K562 (cell line): Measurements from ENCODE around the gene RFNG. TPM values are rescaled to one million over a fixed set of nuclear protein-coding genes. Genes with fewer than 3 reads are reported as not detected.

Experiments used
- BRCA1 ChIP-seq, 2 experiments: fragments of 450-650 bp in 1 of 2; sonication (generic) in 1 of 2; formaldehyde crosslinking in 1 of 2; IDR thresholded peaks; 2 replicates each; pipeline versions ENCODE4 v1.5.0 to v1.6.1; 2017 to 2020; ENCODE audit warnings: mild to moderate bottlenecking in 1 of 2, missing genetic modification reagents in 1 of 2
- CC2D1A ChIP-seq: fragments of 450-650 bp; IDR thresholded peaks from 2 replicates; pipeline ENCODE4 v1.6.1; 2017; ENCODE audit warnings: mild to moderate bottlenecking
- DPF2 ChIP-seq: fragments of 450-650 bp; IDR thresholded peaks from 2 replicates; pipeline ENCODE4 v1.6.1; 2016
- EP400 ChIP-seq: fragments of 450-650 bp; IDR thresholded peaks from 2 replicates; pipeline ENCODE4 v1.6.1; 2017; ENCODE audit warnings: antibody characterized with exemption, mild to moderate bottlenecking, moderate library complexity
- GATAD2B ChIP-seq: fragments of 450-650 bp; IDR thresholded peaks from 2 replicates; pipeline ENCODE4 v1.6.1; 2017; ENCODE audit warnings: mild to moderate bottlenecking, borderline replicate concordance
- HDGF ChIP-seq: fragments of 450-650 bp; IDR thresholded peaks from 2 replicates; pipeline ENCODE4 v1.6.1; 2016
- HNRNPL ChIP-seq: fragments of 200-400 bp; formaldehyde crosslinking; IDR thresholded peaks from 2 replicates; pipeline ENCODE4 v1.6.1; 2017; ENCODE audit warnings: low read depth, mild to moderate bottlenecking, low read length
- ILF3 ChIP-seq: fragments of 450-650 bp; IDR thresholded peaks from 2 replicates; pipeline ENCODE4 v1.6.1; 2018; ENCODE audit warnings: antibody characterized with exemption, mild to moderate bottlenecking, moderate library complexity, borderline replicate concordance
- POLR2A ChIP-seq: fragments of 450-650 bp; conservative IDR thresholded peaks from 2 replicates; pipeline ENCODE4 v1.6.1; 2016
- RBM14 ChIP-seq: fragments of 200-400 bp; formaldehyde crosslinking; IDR thresholded peaks from 2 replicates; pipeline ENCODE4 v1.6.1; 2018; ENCODE audit warnings: low read depth, mild to moderate bottlenecking, low read length, moderate library complexity, borderline replicate concordance; ENCODE audit not compliant: insufficient read depth
- RBM22 ChIP-seq: fragments of 200-400 bp; formaldehyde crosslinking; IDR thresholded peaks from 2 replicates; pipeline ENCODE4 v1.6.1; 2018; ENCODE audit warnings: low read length, low read depth; ENCODE audit not compliant: poor library complexity, severe bottlenecking
- RCOR1 ChIP-seq, 2 experiments: IDR thresholded peaks; 2 replicates each; pipeline ENCODE4 v1.6.1; 2012; ENCODE audit warnings: low read depth in 2 of 2, low read length in 2 of 2, borderline replicate concordance in 1 of 2, improper control_type of control experiment in 1 of 2
- RHOXF2B ChIP-seq: fragments of 250-450 bp; sonication (Bioruptor Pico); conservative IDR thresholded peaks from 2 replicates; pipeline ENCODE4 v1.5.1; 2021
- polyA plus RNA-seq, 8 experiments: library from polyadenylated mRNA; depleted of rRNA in 4 of 8; stranded (reverse) in 5 of 8; unstranded in 3 of 8; fragments of >200 nt; fragmentation: Nextera tagmentation in 2 of 8; fragmentation: Illumina TruSeq in 1 of 8; extraction: Ambion mirVana in 2 of 8; extraction: Trizol in 1 of 8; gene quantifications; 2 replicates each; pipeline versions ENCODE4 v1.2.1 to v1.2.3, GENCODE V29; 2011 to 2014; ENCODE audit warnings: inconsistent platforms in 1 of 8, missing spikeins in 1 of 8
- total RNA-seq, 7 experiments: library from RNA; depleted of rRNA in 6 of 7; stranded (reverse); fragments of >200 nt in 6 of 7; fragmentation: Illumina TruSeq in 2 of 7; extraction: Trizol in 2 of 7; gene quantifications; 2 replicates each; pipeline versions ENCODE4 v1.2.1 to v1.2.3, GENCODE V29; 2011 to 2021; ENCODE audit warnings: low replicate concordance in 1 of 7
- TF ChIP-seq, protein P1 (sequence below), 2 experiments: fragments of 450-650 bp; IDR thresholded peaks; 2 replicates each; pipeline ENCODE4 v1.6.1; 2016
- TF ChIP-seq, protein P2 (sequence below): fragments of 250-450 bp; sonication (Bioruptor Pico); IDR thresholded peaks from 2 replicates; pipeline ENCODE4 v1.5.1; 2021; ENCODE audit warnings: mild to moderate bottlenecking
- TF ChIP-seq, protein P3 (sequence below): fragments of 250-450 bp; sonication (Bioruptor Pico); IDR thresholded peaks from 2 replicates; pipeline ENCODE4 v1.8.0; 2022; ENCODE audit warnings: inconsistent platforms
- TF ChIP-seq, protein P4 (sequence below), 2 experiments: fragments of 250-450 bp in 1 of 2; fragments of 450-650 bp in 1 of 2; sonication (Bioruptor Pico) in 1 of 2; IDR thresholded peaks; 2 replicates each; pipeline versions ENCODE4 v1.6.1 to v1.8.0; 2016 to 2021; ENCODE audit warnings: mild to moderate bottlenecking in 2 of 2, moderate library complexity in 2 of 2, missing compliant biosample characterization in 1 of 2, missing genetic modification characterization in 1 of 2

RFNG gene
- total and polyA plus RNA-seq, 9 of the 15 experiments (the other 6 are each of a cell fraction or from before 2014, with no cell fraction given): 0.32 to 32.8 (median 9.5) TPM

DNA sequence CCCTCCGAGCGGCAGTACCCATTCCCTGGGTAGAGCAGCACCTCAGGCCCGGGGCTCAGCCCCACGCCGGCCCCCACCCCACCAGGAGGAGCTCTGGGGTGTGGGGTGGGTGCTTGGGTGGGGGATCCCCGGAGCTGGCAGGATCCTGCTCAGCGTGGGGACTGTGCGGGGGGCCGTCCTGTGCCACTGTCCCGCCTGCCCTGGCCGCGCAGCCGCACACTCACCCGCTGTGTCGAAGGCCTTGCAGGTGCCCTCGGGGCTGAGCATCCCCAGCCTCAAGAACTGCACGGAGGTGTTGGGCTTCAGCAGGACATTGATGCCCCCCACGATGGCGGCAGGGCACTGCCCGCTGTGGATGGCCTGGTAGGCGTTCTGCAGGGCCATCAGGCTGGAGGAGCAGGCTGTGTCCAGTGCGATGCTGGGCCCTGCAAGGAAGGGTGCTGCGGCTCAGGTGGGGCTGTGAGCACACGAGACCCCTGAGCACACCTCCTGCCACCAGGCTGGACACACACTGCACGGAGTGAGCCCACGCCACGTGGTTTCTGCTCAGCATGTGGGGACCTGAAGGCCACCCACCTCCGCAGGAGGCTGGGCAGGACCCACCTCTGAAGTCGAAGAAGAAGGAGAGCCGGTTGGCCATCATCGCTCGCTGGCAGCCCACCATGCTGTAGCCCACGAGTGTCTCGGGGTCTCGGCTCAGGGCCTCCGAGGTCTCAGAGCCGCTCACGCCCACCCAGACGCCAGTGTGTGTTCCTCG, 41.6 kb upstream of the RFNG start (continued):
- TF ChIP-seq, protein P1, sequence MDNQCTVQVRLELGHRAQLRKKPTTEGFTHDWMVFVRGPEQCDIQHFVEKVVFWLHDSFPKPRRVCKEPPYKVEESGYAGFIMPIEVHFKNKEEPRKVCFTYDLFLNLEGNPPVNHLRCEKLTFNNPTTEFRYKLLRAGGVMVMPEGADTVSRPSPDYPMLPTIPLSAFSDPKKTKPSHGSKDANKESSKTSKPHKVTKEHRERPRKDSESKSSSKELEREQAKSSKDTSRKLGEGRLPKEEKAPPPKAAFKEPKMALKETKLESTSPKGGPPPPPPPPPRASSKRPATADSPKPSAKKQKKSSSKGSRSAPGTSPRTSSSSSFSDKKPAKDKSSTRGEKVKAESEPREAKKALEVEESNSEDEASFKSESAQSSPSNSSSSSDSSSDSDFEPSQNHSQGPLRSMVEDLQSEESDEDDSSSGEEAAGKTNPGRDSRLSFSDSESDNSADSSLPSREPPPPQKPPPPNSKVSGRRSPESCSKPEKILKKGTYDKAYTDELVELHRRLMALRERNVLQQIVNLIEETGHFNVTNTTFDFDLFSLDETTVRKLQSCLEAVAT (IDR thresholded peaks at IDR 0.05): no peak
- TF ChIP-seq, protein P2, sequence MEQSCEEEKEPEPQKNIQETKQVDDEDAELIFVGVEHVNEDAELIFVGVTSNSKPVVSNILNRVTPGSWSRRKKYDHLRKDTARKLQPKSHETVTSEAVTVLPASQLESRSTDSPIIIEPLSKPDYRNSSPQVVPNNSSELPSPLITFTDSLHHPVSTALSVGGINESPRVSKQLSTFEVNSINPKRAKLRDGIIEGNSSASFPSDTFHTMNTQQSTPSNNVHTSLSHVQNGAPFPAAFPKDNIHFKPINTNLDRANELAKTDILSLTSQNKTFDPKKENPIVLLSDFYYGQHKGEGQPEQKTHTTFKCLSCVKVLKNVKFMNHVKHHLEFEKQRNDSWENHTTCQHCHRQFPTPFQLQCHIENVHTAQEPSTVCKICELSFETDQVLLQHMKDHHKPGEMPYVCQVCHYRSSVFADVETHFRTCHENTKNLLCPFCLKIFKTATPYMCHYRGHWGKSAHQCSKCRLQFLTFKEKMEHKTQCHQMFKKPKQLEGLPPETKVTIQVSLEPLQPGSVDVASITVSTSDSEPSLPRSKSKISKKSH (CRISPR knock-in tag): no peak
- TF ChIP-seq, protein P3, sequence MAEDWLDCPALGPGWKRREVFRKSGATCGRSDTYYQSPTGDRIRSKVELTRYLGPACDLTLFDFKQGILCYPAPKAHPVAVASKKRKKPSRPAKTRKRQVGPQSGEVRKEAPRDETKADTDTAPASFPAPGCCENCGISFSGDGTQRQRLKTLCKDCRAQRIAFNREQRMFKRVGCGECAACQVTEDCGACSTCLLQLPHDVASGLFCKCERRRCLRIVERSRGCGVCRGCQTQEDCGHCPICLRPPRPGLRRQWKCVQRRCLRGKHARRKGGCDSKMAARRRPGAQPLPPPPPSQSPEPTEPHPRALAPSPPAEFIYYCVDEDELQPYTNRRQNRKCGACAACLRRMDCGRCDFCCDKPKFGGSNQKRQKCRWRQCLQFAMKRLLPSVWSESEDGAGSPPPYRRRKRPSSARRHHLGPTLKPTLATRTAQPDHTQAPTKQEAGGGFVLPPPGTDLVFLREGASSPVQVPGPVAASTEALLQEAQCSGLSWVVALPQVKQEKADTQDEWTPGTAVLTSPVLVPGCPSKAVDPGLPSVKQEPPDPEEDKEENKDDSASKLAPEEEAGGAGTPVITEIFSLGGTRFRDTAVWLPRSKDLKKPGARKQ (CRISPR knock-in tag): no peak
- TF ChIP-seq CC2D1A (no peak), RBM14 (0 out of 2 replicates have a peak, but pooled peaks have one; percentile 46), RBM22 (peak; percentile 18), HDGF (no peak), ILF3 (no peak), BRCA1 (IDR thresholded peaks at IDR 0.05) (no peak), BRCA1 (CRISPR knock-in tag; IDR thresholded peaks at IDR 0.05) (no peak), POLR2A (peak; percentile 68), DPF2 (no peak), GATAD2B (no peak), RCOR1 (IDR thresholded peaks at IDR 0.05; ENCODE audit: borderline replicate concordance in 1 of 2, low read depth in 2 of 2, low read length in 2 of 2) (no peak), EP400 (no peak), HNRNPL (peak; percentile 67; the same call in 1 of the 2 replicates), RHOXF2B (CRISPR knock-in tag) (no peak)
- TF ChIP-seq, protein P4, sequence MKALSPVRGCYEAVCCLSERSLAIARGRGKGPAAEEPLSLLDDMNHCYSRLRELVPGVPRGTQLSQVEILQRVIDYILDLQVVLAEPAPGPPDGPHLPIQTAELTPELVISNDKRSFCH (CRISPR knock-in tag; IDR thresholded peaks at IDR 0.05): no peak
- TF ChIP-seq, protein P4 (tag; IDR thresholded peaks at IDR 0.05): no peak
